22Rv1 (cell line): Measurements from ENCODE around the gene GOLGA2.

Experiments
- ZFX ChIP-seq: fragments of 450-650 bp; IDR thresholded peaks from 2 replicates; pipeline ENCODE4 v1.6.1; 2017; ENCODE audit warnings: antibody characterized with exemption, borderline replicate concordance
- TF ChIP-seq, protein P1 (sequence below): fragments of 450-650 bp; IDR thresholded peaks from 2 replicates; pipeline ENCODE4 v1.5.1; 2017; ENCODE audit warnings: mild to moderate bottlenecking

DNA sequence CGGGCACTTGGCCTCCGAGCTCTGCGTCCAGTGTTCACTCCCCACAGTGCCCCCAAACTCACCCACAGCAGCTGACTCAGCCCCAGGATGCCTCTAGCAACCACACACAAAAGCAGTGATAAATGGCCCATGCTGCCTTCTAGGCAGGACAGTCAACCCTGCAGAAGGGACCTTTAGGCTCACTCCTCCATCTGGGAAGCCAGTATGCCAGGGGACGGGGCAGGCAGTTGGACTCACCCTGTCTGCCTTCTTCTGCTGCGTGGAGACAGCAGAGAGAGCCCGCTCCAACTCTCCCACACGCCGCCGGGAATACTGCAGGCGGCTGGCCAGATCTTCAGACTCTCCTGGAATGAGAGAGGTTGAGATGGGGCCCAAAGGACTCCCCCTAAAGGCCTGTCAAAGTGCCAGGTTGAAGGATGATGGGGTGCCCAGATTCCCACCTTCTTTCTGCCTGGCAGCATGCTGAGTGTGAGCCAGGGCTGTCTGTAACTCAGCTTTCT is 10.4 kb downstream of the GOLGA2 start:
- TF ChIP-seq, protein P1, sequence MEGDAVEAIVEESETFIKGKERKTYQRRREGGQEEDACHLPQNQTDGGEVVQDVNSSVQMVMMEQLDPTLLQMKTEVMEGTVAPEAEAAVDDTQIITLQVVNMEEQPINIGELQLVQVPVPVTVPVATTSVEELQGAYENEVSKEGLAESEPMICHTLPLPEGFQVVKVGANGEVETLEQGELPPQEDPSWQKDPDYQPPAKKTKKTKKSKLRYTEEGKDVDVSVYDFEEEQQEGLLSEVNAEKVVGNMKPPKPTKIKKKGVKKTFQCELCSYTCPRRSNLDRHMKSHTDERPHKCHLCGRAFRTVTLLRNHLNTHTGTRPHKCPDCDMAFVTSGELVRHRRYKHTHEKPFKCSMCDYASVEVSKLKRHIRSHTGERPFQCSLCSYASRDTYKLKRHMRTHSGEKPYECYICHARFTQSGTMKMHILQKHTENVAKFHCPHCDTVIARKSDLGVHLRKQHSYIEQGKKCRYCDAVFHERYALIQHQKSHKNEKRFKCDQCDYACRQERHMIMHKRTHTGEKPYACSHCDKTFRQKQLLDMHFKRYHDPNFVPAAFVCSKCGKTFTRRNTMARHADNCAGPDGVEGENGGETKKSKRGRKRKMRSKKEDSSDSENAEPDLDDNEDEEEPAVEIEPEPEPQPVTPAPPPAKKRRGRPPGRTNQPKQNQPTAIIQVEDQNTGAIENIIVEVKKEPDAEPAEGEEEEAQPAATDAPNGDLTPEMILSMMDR: no peak
- TF ChIP-seq ZFX: no peak
